Neural progenitor cell (in vitro differentiated cells): Measurements from ENCODE around the gene AFF2. TPM values are rescaled to one million over a fixed set of nuclear protein-coding genes. Genes with fewer than 3 reads are reported as not detected.

Source experiments
- DNase-seq: peaks from one replicate; pipeline ENCODE4 v3.0.0-alpha.2; 2016; ENCODE audit warnings: low spot score
- H2AFZ ChIP-seq: fragments of 200-600 bp; sonication (generic); replicated peaks from 2 replicates; pipeline ENCODE4 v1.6.1; 2016; ENCODE audit warnings: antibody characterized with exemption
- H3F3A ChIP-seq: fragments of 200-600 bp; sonication (generic); 2 replicates; pipeline ENCODE4 v1.6.1; 2016; ENCODE audit warnings: antibody characterized with exemption, low read depth
- H3K27ac ChIP-seq: fragments of 200-600 bp; sonication (generic); 2 replicates; pipeline ENCODE4 v1.5.1; 2016; ENCODE audit warnings: mild to moderate bottlenecking
- H3K27me3 ChIP-seq: fragments of 200-600 bp; sonication (generic); 2 replicates; pipeline ENCODE4 v1.6.1; 2016; ENCODE audit warnings: mild to moderate bottlenecking, moderate library complexity
- H3K36me3 ChIP-seq: fragments of 200-600 bp; sonication (generic); 2 replicates; pipeline ENCODE4 v1.5.1; 2016
- H3K4me1 ChIP-seq: fragments of 200-600 bp; sonication (generic); 2 replicates; pipeline ENCODE4 v1.6.1; 2016; ENCODE audit warnings: mixed run types
- H3K4me2 ChIP-seq: fragments of 200-600 bp; sonication (generic); 2 replicates; pipeline ENCODE4 v1.6.1; 2016
- H3K4me3 ChIP-seq: fragments of 200-600 bp; sonication (generic); 2 replicates; pipeline ENCODE4 v1.5.1; 2016
- H3K79me2 ChIP-seq: fragments of 200-600 bp; sonication (generic); 2 replicates; pipeline ENCODE4 v1.6.1; 2016; ENCODE audit warnings: low read depth
- H3K9ac ChIP-seq: fragments of 200-600 bp; sonication (generic); 2 replicates; pipeline ENCODE4 v1.6.1; 2016
- H3K9me3 ChIP-seq: fragments of 200-600 bp; sonication (generic); 2 replicates; pipeline ENCODE4 v1.5.1; 2016; ENCODE audit warnings: low read depth
- H4K20me1 ChIP-seq: fragments of 200-600 bp; sonication (generic); 2 replicates; pipeline ENCODE4 v1.6.1; 2016; ENCODE audit warnings: low read depth
- H3K27ac Mint-ChIP-seq: 3 replicates; pipeline ENCODE4 v1.8.0; 2021; ENCODE audit warnings: mixed read lengths
- H3K27me3 Mint-ChIP-seq: 2 replicates; pipeline ENCODE4 v1.8.0; 2022; ENCODE audit warnings: low read depth, mild to moderate bottlenecking, inconsistent platforms, moderate library complexity, mixed read lengths; ENCODE audit not compliant: insufficient read depth
- H3K36me3 Mint-ChIP-seq: 3 replicates; pipeline ENCODE4 v1.8.0; 2021; ENCODE audit warnings: mixed read lengths
- H3K4me1 Mint-ChIP-seq: 3 replicates; pipeline ENCODE4 v1.8.0; 2021; ENCODE audit warnings: mixed read lengths
- H3K4me3 Mint-ChIP-seq: 3 replicates; pipeline ENCODE4 v1.8.0; 2021; ENCODE audit warnings: mild to moderate bottlenecking, moderate library complexity, mixed read lengths
- H3K9me3 Mint-ChIP-seq: 3 replicates; pipeline ENCODE4 v1.8.0; 2020; ENCODE audit warnings: mixed read lengths
- CTCF ChIP-seq: fragments of 200-600 bp; sonication (generic); IDR thresholded peaks from 2 replicates; pipeline ENCODE4 v1.5.1; 2017; ENCODE audit warnings: antibody characterized with exemption, mild to moderate bottlenecking
- EZH2 ChIP-seq: fragments of 200-600 bp; sonication (generic); IDR thresholded peaks from 2 replicates; pipeline ENCODE4 v1.6.1; 2017; ENCODE audit warnings: antibody characterized with exemption, mild to moderate bottlenecking, moderate library complexity
- EZH2phosphoT487 ChIP-seq: fragments of 200-600 bp; sonication (generic); IDR thresholded peaks from 2 replicates; pipeline ENCODE4 v1.6.1; 2017; ENCODE audit warnings: antibody characterized with exemption
- total RNA-seq: library from RNA; depleted of rRNA; stranded (reverse); fragments of >200 nt; gene quantifications from 2 replicates; pipeline ENCODE4 v1.2.3, GENCODE V29; 2015; ENCODE audit warnings: low replicate concordance

Gene AFF2
- total RNA-seq, 1 donor from 2014 or later, result 13.5 TPM

DNA sequence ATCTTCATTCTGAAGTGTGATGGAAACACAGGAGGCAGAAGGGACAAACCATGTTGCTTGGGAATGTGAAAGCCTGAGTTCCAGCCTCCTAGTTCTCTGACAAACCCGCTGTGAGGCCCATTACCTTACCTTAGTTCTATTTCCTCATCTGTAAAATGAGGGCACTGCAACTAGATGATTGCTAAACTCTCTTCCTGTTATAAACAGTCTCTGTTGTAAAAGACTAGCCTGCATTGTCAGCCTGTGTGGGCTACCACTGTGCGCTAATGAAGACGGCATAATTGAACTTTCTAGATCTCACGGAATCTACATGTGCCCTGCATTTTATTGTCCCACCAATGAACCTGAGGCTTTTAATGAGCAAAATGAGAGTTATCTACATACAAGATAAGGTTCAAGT lies 147.2 kb downstream of the AFF2 start:
- H3K9me3 Mint-ChIP-seq, result peaks cover 5% of the 10 kb centered on the region
- no peaks in the 10 kb centered on the region for H3K79me2 ChIP-seq

DNA sequence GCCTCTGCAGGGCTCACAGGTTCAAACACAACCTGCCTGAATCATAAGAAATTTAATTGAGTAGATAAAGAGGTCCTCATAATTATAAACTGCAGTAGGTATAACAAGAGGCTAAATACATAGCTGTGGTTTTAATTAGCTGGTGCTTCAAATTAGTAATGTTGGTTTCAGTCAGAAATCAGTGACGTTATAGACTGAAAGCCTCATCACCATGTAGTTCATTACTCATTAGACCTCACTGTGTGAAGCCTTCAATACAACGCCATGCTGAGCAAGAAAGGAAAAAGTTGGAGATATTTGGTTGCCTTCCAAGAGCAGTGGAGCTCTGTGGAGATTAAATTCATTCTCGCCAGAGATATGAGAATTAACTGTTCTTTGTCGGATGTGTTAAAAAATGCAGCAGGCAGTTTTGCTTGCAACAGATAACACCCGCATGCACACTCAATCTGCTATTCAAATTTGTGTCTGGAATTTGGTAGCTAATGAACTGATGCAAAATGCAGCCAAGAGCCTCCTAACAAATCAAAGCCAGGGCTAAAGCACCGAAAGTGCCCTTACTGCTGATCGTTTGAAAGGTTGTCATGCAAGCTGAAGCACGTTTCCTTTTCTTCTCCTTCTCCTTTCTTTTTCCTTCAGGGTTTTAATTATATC lies 148.9 kb downstream of the AFF2 start:
- no peak for DNase-seq
- Histone ChIP-seq H3K4me1 (no peaks in the 10 kb centered on the region), H3F3A (no peaks in the 10 kb centered on the region), H3K9me3 (peaks cover 13% of the 10 kb centered on the region), H3K4me3 (no peak overlapping the region), H4K20me1 (no peaks in the 10 kb centered on the region), H3K9ac (no peak overlapping the region), H3K27ac (no peak overlapping the region), H3K27me3 (no peaks in the 10 kb centered on the region), H2AFZ (no peak overlapping the region), H3K4me2 (no peak overlapping the region), H3K36me3 (no peaks in the 10 kb centered on the region), H3K79me2 (no peaks in the 10 kb centered on the region)
- H3K4me1 Mint-ChIP-seq, result peaks cover 3% of the 10 kb centered on the region
- no peaks in the 10 kb centered on the region for H3K36me3 Mint-ChIP-seq
- no peak for TF ChIP-seq CTCF
- no peak for TF ChIP-seq EZH2phosphoT487
- TF ChIP-seq EZH2, result no peak
- H3K4me3 Mint-ChIP-seq, result no peak overlapping the region
- H3K27ac Mint-ChIP-seq, result no peak overlapping the region
- no peaks in the 10 kb centered on the region for H3K27me3 Mint-ChIP-seq
- H3K9me3 Mint-ChIP-seq, result peaks cover 7% of the 10 kb centered on the region

More for the DNA sequence above, 147.2 kb downstream of the AFF2 start:
- Histone ChIP-seq H3F3A (no peaks in the 10 kb centered on the region), H3K4me1 (no peaks in the 10 kb centered on the region), H3K9ac (no peak overlapping the region), H4K20me1 (no peaks in the 10 kb centered on the region), H3K36me3 (no peaks in the 10 kb centered on the region), H2AFZ (no peak overlapping the region), H3K27ac (no peak overlapping the region), H3K4me2 (no peak overlapping the region), H3K27me3 (no peaks in the 10 kb centered on the region), H3K4me3 (no peak overlapping the region), H3K9me3 (peaks cover 11% of the 10 kb centered on the region)
- H3K4me3 Mint-ChIP-seq, result no peak overlapping the region
- H3K27me3 Mint-ChIP-seq, result no peaks in the 10 kb centered on the region
- no peak for TF ChIP-seq CTCF
- no peak for TF ChIP-seq EZH2phosphoT487
- no peak for TF ChIP-seq EZH2
- DNase-seq, result no peak
- H3K4me1 Mint-ChIP-seq, result peaks cover 3% of the 10 kb centered on the region
- no peaks in the 10 kb centered on the region for H3K36me3 Mint-ChIP-seq
- no peak overlapping the region for H3K27ac Mint-ChIP-seq

DNA sequence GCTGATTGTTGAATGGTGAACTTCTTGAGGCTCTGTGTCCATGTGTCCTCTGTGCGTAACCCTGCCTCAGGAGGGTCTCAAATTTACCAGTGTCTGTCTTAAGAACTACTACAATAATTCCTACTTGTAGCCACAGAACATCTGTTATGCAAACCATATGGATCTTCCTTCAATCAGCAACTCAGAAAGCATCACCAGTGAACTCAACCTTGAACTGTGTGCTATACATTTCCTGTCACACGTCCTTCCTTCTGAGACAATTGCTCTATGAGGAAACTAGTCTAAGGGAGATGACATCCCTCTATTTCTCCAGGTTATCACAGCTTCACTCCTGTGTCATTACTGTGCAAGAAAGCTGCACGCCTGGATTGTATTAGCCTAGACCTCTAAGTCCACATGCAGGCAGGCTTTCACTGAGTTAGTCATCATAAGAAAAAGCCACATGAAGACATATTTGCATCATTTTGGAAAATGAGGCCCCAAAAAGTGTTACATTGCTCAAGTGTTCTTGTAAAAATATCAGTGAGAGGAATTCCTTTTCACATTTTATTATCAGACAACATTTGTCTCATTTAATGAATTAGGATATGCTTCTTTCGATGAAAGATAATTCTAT lies 157.8 kb downstream of the AFF2 start:
- Histone ChIP-seq H3K27me3 (no peaks in the 10 kb centered on the region), H3F3A (no peaks in the 10 kb centered on the region), H3K4me2 (no peak overlapping the region), H4K20me1 (no peaks in the 10 kb centered on the region), H3K9me3 (no peaks in the 10 kb centered on the region), H3K36me3 (no peaks in the 10 kb centered on the region), H3K27ac (no peak overlapping the region), H3K9ac (no peak overlapping the region), H2AFZ (no peak overlapping the region), H3K79me2 (no peaks in the 10 kb centered on the region), H3K4me1 (no peaks in the 10 kb centered on the region), H3K4me3 (no peak overlapping the region)
- no peak for DNase-seq
- TF ChIP-seq EZH2, result no peak
- TF ChIP-seq CTCF, result no peak
- no peak for TF ChIP-seq EZH2phosphoT487
- Mint-ChIP-seq H3K9me3 (peaks cover 5% of the 10 kb centered on the region), H3K27ac (no peak overlapping the region), H3K27me3 (no peaks in the 10 kb centered on the region), H3K4me3 (no peak overlapping the region), H3K36me3 (no peaks in the 10 kb centered on the region), H3K4me1 (no peaks in the 10 kb centered on the region)
